Choroid plexus epithelial cell (primary cell): ENCODE data around the gene CSGALNACT2.

Source experiments
- DNase-seq: peaks from one replicate; pipeline ENCODE4 v3.0.0-alpha.2; 2010; ENCODE audit warnings: low read depth
- H3K4me3 ChIP-seq: 2 replicates; pipeline ENCODE4 v1.5.1; 2011; ENCODE audit warnings: low read depth, mild to moderate bottlenecking, control low read depth, low read length, moderate library complexity
- CTCF ChIP-seq: conservative IDR thresholded peaks from 2 replicates; pipeline ENCODE4 v1.5.1; 2011; ENCODE audit warnings: low read depth, mild to moderate bottlenecking, control low read depth, inconsistent platforms, low read length, moderate library complexity

Gene CSGALNACT2

GRCh38 chr10:43160921-43161255, 22.6 kb downstream of the CSGALNACT2 start:
- no peak for DNase-seq
- H3K4me3 ChIP-seq: no peak overlapping the region
- TF ChIP-seq CTCF: no peak

GRCh38 chr10:43162604-43163003, 24.4 kb downstream of the CSGALNACT2 start:
- H3K4me3 ChIP-seq: no peak overlapping the region
- no peak for DNase-seq
- TF ChIP-seq CTCF: no peak

- no peak overlapping the region for H3K4me3 ChIP-seq
- DNase-seq: no peak
- no peak for TF ChIP-seq CTCF
These were observed 28.1 kb downstream of the CSGALNACT2 start for GRCh38 chr10:43166207-43166879.

GRCh38 chr10:43166880-43167497, 28.7 kb downstream of the CSGALNACT2 start:
- no peak for TF ChIP-seq CTCF
- H3K4me3 ChIP-seq: no peak overlapping the region
- DNase-seq: no peak

GRCh38 chr10:43167498-43167889, 29.2 kb downstream of the CSGALNACT2 start:
- DNase-seq: no peak
- no peak for TF ChIP-seq CTCF

GRCh38 chr10:43170491-43170890, 32.2 kb downstream of the CSGALNACT2 start:
- H3K4me3 ChIP-seq: no peak overlapping the region
- peak; percentile 45 for TF ChIP-seq CTCF
- peak; percentile 62 for DNase-seq

More at GRCh38 chr10:43167498-43167889, 29.2 kb downstream of the CSGALNACT2 start:
- H3K4me3 ChIP-seq: no peak overlapping the region

- no peak overlapping the region for H3K4me3 ChIP-seq
- DNase-seq: no peak
- TF ChIP-seq CTCF: no peak
These were observed 34.4 kb downstream of the CSGALNACT2 start for GRCh38 chr10:43172645-43173044.
